NCI-H2081 treated with DMSO at 0.1 percent for 48 hours (cell line): ENCODE data around the gene CORO2A.

Source experiments
- DNase-seq: peaks from one replicate; lab custom pipeline; 2025; lab: John Stamatoyannopoulos, UW

Gene CORO2A

DNA sequence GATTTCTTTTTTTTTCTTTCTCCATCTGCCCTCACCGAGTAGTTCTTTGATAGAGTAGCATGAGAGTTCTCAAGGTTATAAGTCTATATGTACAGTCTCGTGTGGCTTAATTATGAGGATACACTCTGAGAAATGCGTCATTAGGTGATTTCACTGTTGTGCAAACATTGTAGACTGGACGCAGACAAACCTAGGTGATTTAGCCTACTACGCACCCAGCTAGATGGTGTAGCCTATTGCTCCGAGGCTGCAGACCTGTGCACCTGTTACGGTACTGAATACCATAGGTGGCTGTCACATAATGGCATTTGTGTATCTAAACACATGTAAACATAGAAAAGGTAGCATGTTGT lies 26.9 kb upstream of the CORO2A start:
- no peak for DNase-seq

GRCh38 chr9:98218562-98219363 lies 26.3 kb upstream of the CORO2A start:
- DNase-seq: no peak

GRCh38 chr9:98217255-98217654 lies 24.8 kb upstream of the CORO2A start:
- DNase-seq: no peak

- DNase-seq: no peak
These were observed 24.0 kb upstream of the CORO2A start for GRCh38 chr9:98216391-98216790.

- DNase-seq: no peak
These were observed 23.4 kb upstream of the CORO2A start for GRCh38 chr9:98215821-98216220.

GRCh38 chr9:98215271-98215670 lies 22.8 kb upstream of the CORO2A start:
- no peak for DNase-seq

GRCh38 chr9:98214811-98215210 lies 22.4 kb upstream of the CORO2A start:
- DNase-seq: no peak

DNA sequence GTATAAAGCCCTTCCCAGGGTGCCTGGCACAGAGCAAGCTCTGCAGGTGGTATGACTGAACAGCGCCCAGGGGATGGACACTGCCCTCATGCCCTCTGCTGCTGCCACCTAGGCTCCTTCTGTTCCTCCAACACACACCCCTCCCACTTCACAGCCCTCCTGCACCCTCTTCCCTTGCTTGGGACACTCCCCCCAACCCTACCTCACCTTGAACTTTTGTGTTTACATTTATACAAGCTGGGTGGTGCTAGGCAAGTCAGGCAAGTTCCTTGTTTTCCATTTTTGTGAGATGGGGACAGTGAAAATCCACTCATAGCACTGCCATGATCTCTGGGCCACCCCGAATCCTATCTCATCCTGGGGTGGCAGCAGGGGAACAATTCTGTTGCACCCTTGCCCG lies 18.8 kb upstream of the CORO2A start:
- no peak for DNase-seq

- no peak for DNase-seq
These were observed 18.0 kb upstream of the CORO2A start for GRCh38 chr9:98210435-98210834.

DNA sequence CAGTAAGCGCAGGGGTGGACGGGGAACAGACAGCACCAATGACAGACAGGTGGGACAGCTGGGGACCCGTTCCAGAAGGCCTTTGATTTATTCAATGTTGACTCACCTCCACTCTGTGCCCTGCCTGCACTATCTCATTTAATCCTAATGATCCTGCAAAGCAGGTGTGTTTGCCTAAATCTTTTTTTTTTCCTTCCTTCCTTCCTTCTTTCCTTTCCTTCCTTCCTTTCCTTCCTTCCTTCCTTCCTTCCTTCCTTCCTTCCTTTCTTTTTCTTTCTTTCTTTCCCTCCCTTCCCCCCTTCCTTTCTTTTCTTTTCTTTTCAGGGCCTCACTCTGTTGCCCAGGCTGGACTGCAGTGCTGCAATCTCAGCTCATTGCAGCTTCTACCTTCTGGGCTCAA lies 17.1 kb upstream of the CORO2A start:
- DNase-seq: no peak

GRCh38 chr9:98208635-98209034 lies 16.2 kb upstream of the CORO2A start:
- no peak for DNase-seq

GRCh38 chr9:98207606-98208005 lies 15.2 kb upstream of the CORO2A start:
- no peak for DNase-seq

DNA sequence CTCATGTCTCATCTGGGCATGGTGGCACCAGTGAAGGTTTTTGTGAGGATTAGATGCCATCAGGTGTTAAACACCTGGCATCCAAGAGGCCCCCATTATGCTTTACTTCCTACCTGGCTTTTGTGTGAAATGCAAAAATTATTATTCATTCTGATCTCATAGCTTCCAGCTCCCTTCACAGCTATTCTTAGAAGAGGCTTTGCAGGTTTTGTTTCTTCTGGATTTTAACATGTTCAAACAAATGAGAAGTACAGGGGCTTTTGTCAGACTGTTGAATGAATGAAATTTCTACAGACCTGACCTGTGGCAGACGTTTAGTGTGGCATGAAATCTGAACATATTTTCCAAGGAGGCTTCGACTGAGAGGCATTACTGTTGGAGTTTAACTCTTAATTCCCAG lies 14.3 kb upstream of the CORO2A start:
- no peak for DNase-seq

DNA sequence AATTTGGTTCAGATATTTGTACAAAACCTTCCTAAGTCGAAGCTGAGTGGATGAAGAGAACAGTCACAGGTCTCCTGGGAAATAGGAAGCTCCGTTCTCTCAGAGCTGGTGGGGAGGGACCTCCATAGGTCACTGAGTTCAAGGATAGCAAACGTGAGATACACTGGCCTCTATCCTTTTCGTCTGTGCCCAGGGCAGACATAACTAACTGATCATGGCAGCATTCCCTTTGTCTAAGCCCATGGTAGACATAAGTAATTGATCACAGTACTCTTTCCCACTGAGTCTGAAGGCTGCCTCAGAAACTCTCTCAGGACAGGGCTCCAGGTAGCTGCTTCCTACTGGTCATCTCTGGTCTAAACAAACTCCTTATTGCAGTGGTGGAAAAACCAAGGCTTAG lies 12.3 kb upstream of the CORO2A start:
- no peak for DNase-seq

GRCh38 chr9:98203153-98203552 lies 10.7 kb upstream of the CORO2A start:
- DNase-seq: no peak

GRCh38 chr9:98202252-98202651 lies 9.8 kb upstream of the CORO2A start:
- no peak for DNase-seq

DNA sequence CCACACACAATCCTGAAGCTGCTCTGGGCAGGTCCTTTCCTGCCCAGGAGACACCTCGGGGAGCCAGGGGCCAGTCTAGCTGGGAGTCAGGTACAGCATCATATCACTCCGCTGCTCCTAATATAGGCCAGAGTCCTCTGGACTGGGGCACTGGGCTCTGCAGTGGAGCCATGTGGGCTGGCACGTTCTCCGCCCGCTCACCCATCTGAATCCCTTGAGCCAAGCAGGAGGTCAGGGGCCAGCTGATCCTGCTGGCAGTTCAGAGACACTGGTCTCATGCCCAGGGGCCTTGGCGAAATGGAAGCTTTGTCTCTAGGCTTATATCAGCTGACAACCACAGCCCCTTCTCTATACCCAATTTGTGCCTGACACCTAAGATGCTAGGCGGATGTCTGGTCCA lies 9.3 kb upstream of the CORO2A start:
- no peak for DNase-seq

- DNase-seq: no peak
These were observed 8.7 kb upstream of the CORO2A start for GRCh38 chr9:98201102-98201501.

- DNase-seq: no peak
These were observed 7.1 kb upstream of the CORO2A start for GRCh38 chr9:98199388-98200033.

DNA sequence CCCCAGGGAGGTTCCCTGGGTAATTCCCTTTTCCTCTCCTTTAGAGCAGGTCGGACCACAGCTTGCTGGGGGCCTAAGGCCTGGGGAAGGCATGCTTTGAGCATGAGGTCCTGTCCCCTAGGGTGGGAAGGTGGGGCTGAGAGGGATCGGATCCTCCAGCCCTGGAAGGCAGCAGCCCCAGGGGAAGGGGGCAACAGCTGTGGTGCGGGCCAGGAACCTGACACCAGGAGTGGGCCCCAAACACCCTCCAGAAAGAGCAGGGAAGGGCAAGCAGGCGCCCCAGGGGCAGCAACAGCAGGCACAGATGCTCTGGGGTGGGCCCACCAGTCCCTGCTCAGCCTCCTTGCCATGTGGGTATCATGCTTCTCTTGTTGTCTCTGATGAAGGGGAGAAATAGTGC lies 3.2 kb upstream of the CORO2A start:
- DNase-seq: no peak

DNA sequence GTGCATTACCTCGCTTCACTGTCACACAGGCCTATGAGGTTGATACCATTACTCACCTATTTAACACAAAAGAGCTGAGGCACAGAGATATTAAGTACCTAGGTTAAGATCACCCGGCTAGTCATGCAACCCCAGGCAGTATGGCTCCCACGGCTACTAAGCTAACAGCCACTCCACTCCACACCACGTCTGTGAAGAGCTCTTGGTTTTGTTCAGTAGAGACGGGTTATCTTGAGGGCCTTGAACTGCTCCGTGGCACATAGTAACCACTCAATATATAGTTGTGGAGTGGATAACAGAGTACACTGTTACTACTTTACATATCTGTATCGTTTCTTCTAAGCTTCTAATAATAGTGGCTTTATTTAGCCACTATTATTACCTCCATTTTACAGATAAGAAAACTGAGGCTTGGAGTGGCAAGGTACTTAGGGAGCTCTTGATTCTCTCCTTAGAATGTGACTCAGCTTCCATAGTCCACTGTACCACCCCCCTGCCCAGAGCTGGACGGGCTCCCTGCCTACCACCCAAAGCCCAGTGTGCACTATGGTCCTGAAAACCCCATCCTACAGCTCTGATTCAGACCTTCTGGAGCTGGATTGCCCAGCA lies 1.0 kb upstream of the CORO2A start:
- no peak for DNase-seq

GRCh38 chr9:98191671-98192502 lies 550 bp downstream of the CORO2A start:
- DNase-seq: no peak

DNA sequence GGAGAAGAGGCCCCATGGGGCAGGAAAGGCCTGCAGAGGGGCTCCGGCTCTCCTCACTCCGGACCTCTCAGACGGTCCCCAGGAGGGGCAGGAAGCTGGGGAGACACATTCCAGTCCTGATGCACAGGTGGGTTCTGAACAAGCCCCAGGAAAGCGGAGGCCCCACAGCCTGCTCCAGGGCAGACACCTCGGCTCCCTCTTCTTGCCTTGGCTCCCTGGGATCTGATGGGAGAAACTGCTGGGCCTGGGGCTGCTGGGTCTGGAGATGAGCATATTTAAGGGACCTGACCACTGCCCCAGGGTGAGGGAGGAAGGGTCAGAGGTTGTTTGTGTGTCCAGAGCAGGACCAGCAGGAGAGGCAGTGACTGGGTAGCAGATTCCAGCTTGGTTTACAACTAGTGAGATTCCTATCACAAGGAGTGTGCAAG lies 1.2 kb downstream of the CORO2A start:
- no peak for DNase-seq
